GM18499 (cell line): ENCODE data around the gene PLEKHG1.

ENCODE experiments used
- ATAC-seq: cut with Tn5 transposase; IDR thresholded peaks from one replicate; pipeline ENCODE4 v1.9.1; 2021; ENCODE audit warnings: moderate number of reproducible peaks; ENCODE audit not compliant: insufficient read depth, unreplicated experiment

The PLEKHG1 gene

GRCh38 chr6:150599199-150600009, at the start of gene PLEKHG1:
Gene PLEKHG1 (plus strand): TSS chr6:150599885. CDS start chr6:150733682, 133,797 bp downstream.
- no peak for ATAC-seq

GRCh38 chr6:150550244-150550643, 49.4 kb upstream of the PLEKHG1 start:
- ATAC-seq, result no peak

GRCh38 chr6:150557043-150557599, 42.6 kb upstream of the PLEKHG1 start:
- ATAC-seq, result no peak

GRCh38 chr6:150560004-150560883, 39.4 kb upstream of the PLEKHG1 start:
- no peak for ATAC-seq

DNA sequence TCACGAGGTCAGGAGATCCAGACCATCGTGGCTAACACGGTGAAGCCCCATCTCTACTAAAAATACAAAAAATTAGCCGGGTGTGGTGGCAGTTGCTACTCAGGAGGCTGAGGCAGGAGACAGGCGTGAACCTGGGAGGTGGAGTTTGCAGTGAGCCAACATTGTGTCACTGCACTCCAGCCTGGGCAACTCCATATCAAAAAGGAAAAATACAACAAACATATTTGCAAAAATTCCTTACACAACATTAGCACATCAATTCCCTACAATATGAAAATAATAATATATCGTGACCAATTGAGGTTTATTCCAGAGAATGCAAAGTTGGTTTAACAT, 38.8 kb upstream of the PLEKHG1 start:
- ATAC-seq, result no peak

- ATAC-seq, result no peak
Measured at GRCh38 chr6:150565945-150566344, 33.7 kb upstream of the PLEKHG1 start.

DNA sequence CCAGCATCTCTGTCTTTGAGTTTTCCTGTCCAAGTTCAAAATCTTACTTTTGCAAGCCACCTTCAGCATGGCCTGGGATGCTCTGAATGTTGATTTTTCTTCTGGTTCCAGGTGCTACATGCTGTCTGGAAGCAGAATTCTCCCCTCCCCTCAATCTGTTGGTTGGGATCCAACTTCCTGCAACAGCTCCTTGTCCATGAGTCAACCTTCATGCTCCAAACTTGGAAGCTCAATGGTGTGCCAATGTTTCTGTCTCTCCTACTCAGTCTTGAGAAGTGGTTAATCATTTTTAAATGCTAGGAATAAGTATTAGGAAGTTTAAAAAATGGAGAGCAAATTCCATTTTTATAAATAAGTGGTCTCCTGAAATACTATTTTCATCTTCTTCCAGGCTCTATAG, 33.2 kb upstream of the PLEKHG1 start:
- no peak for ATAC-seq

- no peak for ATAC-seq
Measured at GRCh38 chr6:150567380-150567779, 32.3 kb upstream of the PLEKHG1 start.

DNA sequence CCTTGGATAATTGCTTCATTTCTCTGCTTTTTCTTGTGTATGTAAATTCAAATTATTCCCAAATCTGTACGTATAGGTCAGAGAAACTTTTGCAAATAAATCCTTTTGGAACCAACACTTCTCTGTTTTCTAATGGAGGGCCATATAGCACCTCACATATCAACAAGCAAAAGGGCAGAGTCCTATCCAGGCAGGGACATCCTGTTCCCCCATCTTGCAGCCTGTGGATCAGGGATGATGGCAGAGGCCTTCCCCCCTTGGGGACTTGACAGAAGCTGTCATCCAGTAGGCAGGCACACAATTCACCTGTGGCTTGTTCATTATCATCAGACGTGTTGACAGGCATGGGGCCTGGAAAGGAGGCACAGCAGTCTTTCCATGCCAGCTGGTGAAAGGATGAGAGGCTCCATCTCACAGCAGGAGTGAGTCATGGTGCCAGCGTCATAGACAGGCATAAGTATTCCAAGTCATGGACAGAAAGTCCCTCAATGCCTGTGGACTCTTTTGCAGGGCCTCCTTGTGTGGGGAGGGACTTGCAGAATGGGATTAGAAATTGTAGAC, 31.8 kb upstream of the PLEKHG1 start:
- ATAC-seq, result no peak

- no peak for ATAC-seq
Measured at GRCh38 chr6:150568560-150568959, 31.1 kb upstream of the PLEKHG1 start.

GRCh38 chr6:150569161-150569560, 30.5 kb upstream of the PLEKHG1 start:
- ATAC-seq, result no peak

DNA sequence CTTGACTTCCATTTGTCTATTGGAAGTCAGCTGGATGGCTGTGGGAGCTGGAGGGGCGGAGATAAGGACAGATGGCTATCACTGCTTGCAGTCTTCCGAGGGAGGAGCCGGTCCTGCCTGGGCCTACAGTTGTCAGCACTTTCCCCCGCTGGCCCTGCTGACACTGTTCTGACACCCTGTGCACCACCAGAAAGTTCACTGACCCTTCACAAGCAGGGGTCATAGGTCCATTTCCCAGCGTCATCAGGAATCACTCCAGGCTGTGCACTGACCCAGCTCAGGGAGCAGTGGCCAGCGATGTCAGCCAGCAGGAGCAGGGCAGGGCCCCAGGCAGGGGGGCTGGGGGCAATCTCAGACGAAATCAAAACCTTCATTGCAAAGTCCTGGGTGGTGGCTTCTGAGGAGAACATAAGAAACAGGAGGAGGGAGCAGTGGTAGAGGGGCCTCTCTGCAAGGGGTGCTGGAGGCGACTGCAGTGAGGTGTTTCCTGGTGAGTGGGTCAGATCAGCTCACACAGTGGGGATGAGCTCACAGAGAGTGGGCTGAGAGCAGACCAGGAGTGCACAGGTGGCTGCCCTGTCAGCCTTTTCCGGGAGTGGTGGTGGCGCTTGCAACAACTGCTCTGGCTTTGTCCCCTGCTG, 26.5 kb upstream of the PLEKHG1 start:
- ATAC-seq, result no peak

DNA sequence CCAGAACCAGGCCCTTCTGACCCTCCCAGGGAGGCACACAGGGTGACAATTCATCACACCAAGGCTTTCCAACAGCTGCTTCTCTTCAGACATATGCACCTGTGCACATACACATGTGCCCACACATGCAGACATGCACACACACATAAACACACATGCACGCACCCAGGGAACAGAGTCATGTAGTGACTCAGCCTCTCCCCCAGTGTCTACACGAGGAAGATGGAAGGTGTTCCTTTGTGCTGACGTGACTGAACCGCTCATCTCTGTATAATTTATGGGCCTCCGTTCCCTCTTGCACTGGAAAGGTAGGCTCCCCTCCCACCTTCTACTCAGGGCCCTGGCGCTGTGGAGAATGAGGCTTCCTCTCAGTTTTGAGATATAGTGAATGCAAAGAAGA, 23.8 kb upstream of the PLEKHG1 start:
- no peak for ATAC-seq

GRCh38 chr6:150576651-150577226, 22.9 kb upstream of the PLEKHG1 start:
- ATAC-seq, result no peak

DNA sequence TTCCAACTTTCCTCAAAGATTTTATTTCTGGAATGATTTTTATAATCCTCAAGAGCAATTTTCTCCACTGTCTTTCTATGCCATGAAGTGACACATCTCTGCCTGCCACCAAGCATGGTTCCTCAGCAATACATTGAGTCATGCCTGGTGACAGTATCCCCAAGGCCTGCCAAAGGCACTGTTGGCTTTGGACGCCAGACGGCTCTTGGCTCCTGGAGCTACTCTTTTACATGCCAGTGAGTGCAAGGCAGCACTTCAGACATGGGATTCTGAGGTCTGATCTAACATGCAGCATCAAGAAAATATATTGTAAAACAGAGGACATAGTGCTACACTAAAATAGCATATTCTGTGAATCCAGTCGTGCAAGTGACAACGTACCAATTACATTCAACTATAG, 20.1 kb upstream of the PLEKHG1 start:
- ATAC-seq, result no peak

- no peak for ATAC-seq
Measured at GRCh38 chr6:150580489-150580888, 19.2 kb upstream of the PLEKHG1 start.

DNA sequence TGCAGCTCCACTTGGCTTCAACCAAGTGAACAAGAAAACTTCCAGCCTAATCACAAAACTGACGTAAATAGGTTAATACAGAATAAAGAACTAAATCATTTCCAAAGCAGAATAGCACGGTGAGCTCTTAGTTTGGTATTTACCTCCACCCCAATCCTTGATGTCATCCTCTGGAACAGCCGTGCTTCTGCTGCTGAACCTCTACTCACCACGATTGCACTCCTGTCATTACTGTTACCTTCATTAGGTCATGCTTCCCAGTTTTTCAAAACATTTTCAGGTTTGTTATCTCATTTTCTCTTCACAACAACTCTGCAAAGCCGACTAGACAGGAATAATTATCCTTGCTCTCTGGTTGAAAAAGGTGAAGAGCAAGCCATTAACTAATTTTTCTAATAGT, 15.6 kb upstream of the PLEKHG1 start:
- no peak for ATAC-seq

DNA sequence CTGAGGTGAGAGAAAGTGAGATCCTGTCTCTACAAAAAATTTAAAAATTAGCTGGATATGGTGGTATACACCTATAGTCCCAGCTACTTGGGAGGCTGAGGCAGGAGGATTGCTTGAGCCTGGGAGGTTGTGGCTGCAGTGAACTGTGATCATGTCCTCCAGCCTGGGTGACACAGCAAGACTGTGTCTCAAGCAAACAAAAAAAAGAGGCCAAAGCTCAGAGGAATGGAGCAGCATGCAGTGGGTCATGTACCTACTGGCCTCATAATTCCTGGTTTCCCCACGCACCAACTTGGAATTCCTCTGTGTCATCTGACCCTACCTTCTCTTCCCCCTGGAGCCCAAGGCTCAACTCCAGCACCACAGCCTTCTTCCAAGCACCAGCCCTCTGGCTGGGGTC, 15.1 kb upstream of the PLEKHG1 start:
- no peak for ATAC-seq

DNA sequence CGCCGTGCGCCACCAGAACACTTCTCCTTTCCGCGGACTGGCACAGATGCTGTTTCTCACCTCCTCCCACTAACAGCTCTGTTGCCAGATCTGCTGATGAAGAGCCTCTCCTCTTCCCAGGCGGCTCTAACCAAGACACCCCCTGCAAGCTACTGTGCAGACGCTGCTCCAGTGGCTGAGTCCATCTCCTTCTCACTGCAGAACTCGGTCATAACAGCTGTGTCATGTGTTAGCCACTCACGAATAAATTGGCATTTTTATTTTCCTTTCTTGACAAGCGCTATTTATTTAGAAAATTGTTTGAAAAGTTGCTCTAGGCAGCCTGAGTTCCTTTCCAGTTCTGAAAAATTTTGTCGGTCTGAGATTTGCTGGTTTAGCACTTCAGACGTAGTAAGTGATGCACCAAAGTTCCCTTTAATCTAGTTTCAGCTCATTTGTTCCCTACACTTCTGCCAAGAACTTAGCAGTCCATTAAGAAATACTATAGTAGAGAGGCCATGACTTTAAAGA, 12.8 kb upstream of the PLEKHG1 start:
- no peak for ATAC-seq

GRCh38 chr6:150587637-150588036, 12.0 kb upstream of the PLEKHG1 start:
- no peak for ATAC-seq
